GF-D8 (cell line): Measurements from ENCODE around the gene CRYGC.

Source experiments
- DNase-seq: peaks from one replicate; lab custom pipeline; 2025; lab: John Stamatoyannopoulos, UW

CRYGC gene

DNA sequence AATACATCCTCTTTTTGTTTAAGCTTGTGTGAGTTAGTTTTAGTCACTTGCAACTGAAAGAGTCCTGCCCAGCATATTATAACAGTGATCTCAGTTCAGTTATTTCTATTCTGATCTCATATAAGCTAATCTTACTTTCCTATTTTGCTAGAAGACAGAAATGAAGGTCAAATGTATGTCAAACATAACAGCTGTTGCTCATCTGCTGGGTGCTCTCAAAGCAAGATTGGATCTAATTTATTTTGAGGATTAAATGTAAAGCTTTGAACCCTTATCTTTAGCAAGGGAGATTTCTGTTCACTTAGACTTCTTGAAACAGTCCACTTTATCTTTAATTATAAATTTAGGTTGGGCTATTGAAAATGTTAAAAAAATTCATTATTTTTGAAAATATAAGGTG lies 36.5 kb downstream of the CRYGC start:
- no peak for DNase-seq

DNA sequence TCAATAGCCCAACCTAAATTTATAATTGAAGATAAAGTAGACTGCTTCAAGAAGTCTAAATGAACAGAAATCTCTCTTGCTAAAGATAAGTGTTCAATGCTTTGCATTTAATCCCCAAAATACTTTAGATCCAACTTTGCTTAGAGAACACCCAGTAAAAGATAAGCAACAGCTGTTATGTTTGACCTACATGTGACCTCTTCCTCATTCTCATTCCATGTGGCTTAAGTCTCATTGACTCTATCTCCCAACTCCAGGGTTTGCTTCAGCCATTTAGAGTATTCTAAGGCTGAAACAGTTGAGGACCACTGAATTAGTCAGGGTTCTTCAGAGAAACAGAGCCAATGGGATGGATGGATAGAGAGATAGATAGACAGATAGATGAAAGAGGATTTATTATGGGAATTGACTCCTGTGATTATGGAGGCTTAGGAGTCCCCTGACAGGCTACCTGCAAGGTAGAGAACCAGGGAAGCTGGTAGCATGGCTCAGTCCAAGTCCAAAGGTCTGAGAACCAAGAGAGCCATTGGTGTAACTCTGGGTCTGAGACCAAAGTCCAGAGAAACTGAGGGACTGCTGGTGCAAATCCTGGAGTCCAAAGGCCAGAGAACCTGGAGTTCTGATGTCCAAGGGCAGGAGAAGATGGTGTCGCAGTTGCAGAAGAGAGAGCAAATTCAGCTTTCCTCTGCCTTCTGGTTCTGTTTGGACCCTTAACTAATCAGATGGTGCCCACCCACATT lies 37.4 kb downstream of the CRYGC start:
- DNase-seq: no peak

DNA sequence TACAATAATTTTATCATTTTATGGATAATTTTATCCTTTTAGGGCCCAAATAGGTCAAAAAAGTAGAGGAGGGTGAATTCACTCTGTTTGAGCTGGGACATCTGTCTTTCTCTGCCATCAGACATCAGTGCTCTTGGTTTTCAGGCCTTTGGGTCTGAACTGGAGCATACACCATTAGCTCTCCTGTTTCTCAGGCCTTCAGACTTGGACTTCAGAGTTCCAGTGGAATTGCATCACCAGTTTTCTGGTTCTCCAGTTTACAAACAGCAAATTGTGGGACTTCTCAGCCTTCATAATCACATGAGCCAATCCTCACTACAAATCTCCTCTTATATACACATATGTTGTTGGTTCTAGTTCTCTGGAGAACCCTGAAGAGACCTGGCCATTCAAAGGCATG lies 39.2 kb downstream of the CRYGC start:
- DNase-seq: no peak

DNA sequence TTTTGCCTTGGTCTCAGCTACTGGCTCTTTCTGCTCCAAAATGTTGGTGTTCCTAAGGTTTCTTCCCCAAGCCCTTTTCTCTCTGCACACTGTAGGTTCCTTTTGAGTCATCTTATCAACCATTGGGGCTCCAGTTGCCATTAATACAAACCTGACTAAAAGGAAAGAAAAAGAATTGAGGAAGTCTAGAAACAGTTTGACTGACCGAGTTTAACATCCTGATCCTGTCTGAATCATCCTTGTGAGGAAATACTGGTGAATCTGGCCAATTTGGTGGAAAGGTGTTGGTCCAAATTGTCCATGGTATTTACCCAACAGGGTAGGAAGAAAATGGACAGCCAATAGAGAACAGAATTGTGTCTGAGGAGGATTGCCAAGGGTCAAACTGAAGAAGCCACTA lies 43.6 kb downstream of the CRYGC start:
- DNase-seq: no peak

DNA sequence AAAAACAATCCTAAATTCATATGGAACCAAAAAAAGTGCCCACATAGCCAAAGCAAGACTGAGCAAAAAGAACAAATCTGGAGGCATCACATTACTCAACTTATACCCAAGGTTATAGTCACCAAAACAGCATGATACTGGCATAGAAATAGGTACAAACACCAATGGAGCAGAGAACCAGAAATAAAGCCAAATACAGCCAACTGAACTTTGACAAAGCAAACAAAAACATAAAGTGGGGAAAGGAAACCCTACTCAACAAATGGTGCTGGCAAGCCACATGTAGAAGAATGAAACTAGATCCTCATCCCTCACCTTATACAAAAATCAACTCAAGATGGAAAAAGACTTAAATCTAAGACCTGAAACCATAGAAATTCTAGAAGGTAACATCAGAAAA lies 45.8 kb downstream of the CRYGC start:
- no peak for DNase-seq
